IMR-90 (cell line): ENCODE measurements around the gene SLIT1. TPM values are rescaled to one million over a fixed set of nuclear protein-coding genes. Genes with fewer than 3 reads are reported as not detected.

Experiments used
- ATAC-seq: fragments of 200-7000 bp; cut with Tn5 transposase; 2 replicates; pipeline ENCODE4 v1.9.1; 2020; ENCODE audit warnings: low read depth, mild to moderate bottlenecking, moderate library complexity
- BruUV-seq: library from RNA; stranded (reverse); fragments of 400-500 nt; replicated peaks from 2 replicates; lab custom pipeline; 2021; lab: Mats Ljungman, UMichigan
- CTCF ChIA-PET: fragments of 300-600 bp; formaldehyde crosslinking; extraction: SDS; loops from one replicate; lab custom pipeline; 2021; ENCODE audit warnings: antibody characterized with exemption; lab: Yijun Ruan, JAX
- POLR2A ChIA-PET: fragments of 300-600 bp; sonication (Branson Sonifier 250); formaldehyde crosslinking; loops from one replicate; lab custom pipeline; 2022; ENCODE audit warnings: antibody characterized with exemption; ENCODE audit not compliant: unreplicated experiment; lab: Charles Lee
- DNase-seq: peaks from one replicate; pipeline ENCODE4 v3.0.0; 2013
- H2AFZ ChIP-seq: replicated peaks from 2 replicates; pipeline ENCODE3; 2013; ENCODE audit warnings: low read length, mild to moderate bottlenecking; ENCODE audit not compliant: poor library complexity
- H2AK5ac ChIP-seq: 2 replicates; pipeline ENCODE4 v1.6.1; 2013; ENCODE audit warnings: low read depth, low read length, inconsistent platforms
- H2AK9ac ChIP-seq: replicated peaks from 2 replicates; pipeline ENCODE3; 2013; ENCODE audit warnings: mild to moderate bottlenecking, low read depth, low read length, moderate library complexity; ENCODE audit not compliant: poor library complexity
- H2BK120ac ChIP-seq: 2 replicates; pipeline ENCODE4 v1.6.1; 2013; ENCODE audit warnings: low read depth, low read length, inconsistent platforms
- H2BK15ac ChIP-seq: 3 replicates; pipeline ENCODE4 v1.6.1; 2013; ENCODE audit warnings: low read depth, low read length, inconsistent platforms
- H2BK20ac ChIP-seq: 2 replicates; pipeline ENCODE4 v1.6.1; 2013; ENCODE audit warnings: low read depth, mild to moderate bottlenecking, inconsistent platforms, low read length, moderate library complexity
- H2BK5ac ChIP-seq: 2 replicates; pipeline ENCODE4 v1.6.1; 2013; ENCODE audit warnings: mild to moderate bottlenecking, low read depth, low read length, inconsistent platforms; ENCODE audit not compliant: poor library complexity, severe bottlenecking
- H3K14ac ChIP-seq: replicated peaks from 2 replicates; pipeline ENCODE4 v1.6.1; 2013; ENCODE audit warnings: low read depth, low read length, inconsistent platforms
- H3K18ac ChIP-seq: 2 replicates; pipeline ENCODE4 v1.6.1; 2013; ENCODE audit warnings: low read depth, low read length, control low read depth
- H3K23ac ChIP-seq: 2 replicates; pipeline ENCODE4 v1.6.1; 2013; ENCODE audit warnings: low read depth, low read length, inconsistent platforms
- H3K27ac ChIP-seq: 2 replicates; pipeline ENCODE4 v1.5.1; 2013; ENCODE audit warnings: mild to moderate bottlenecking, control low read depth, low read length; ENCODE audit not compliant: insufficient read depth
- H3K27me3 ChIP-seq: 2 replicates; pipeline ENCODE4 v1.6.1; 2013; ENCODE audit warnings: low read length; ENCODE audit not compliant: control insufficient read depth, insufficient read depth
- H3K36me3 ChIP-seq: 2 replicates; pipeline ENCODE4 v1.6.1; 2013; ENCODE audit warnings: low read length, mixed read lengths; ENCODE audit not compliant: control insufficient read depth, insufficient read depth
- H3K4ac ChIP-seq: 2 replicates; pipeline ENCODE4 v1.6.1; 2013; ENCODE audit warnings: low read depth, low read length, inconsistent platforms
- H3K4me1 ChIP-seq: 2 replicates; pipeline ENCODE4 v1.6.1; 2013; ENCODE audit warnings: low read length, mixed read lengths; ENCODE audit not compliant: control insufficient read depth, insufficient read depth
- H3K4me2 ChIP-seq: 2 replicates; pipeline ENCODE4 v1.6.1; 2013; ENCODE audit warnings: low read depth, mild to moderate bottlenecking, control low read depth, low read length, moderate library complexity
- H3K4me3 ChIP-seq: 2 replicates; pipeline ENCODE4 v1.5.1; 2013; ENCODE audit warnings: low read depth, mild to moderate bottlenecking, control low read depth, low read length, moderate library complexity; ENCODE audit not compliant: insufficient read depth
- H3K56ac ChIP-seq: 2 replicates; pipeline ENCODE4 v1.6.1; 2013; ENCODE audit warnings: low read length, inconsistent platforms; ENCODE audit not compliant: insufficient read depth; ENCODE audit errors: extremely low read depth
- H3K79me1 ChIP-seq, 2 experiments: 2 replicates each; pipeline ENCODE4 v1.6.1; 2013; ENCODE audit warnings: low read length in 2 of 2, inconsistent platforms in 1 of 2, low read depth in 1 of 2
- H3K9ac ChIP-seq: 2 replicates; pipeline ENCODE4 v1.6.1; 2013; ENCODE audit warnings: low read depth, low read length, control low read depth
- H3K9me1 ChIP-seq: 2 replicates; pipeline ENCODE4 v1.6.1; 2013; ENCODE audit warnings: low read length, inconsistent platforms; ENCODE audit not compliant: insufficient read depth
- H3K9me3 ChIP-seq: 2 replicates; pipeline ENCODE4 v1.6.1; 2013; ENCODE audit warnings: low read length; ENCODE audit not compliant: control insufficient read depth, insufficient read depth
- H4K20me1 ChIP-seq: 2 replicates; pipeline ENCODE4 v1.6.1; 2013; ENCODE audit warnings: low read length, inconsistent platforms; ENCODE audit not compliant: insufficient read depth
- H4K5ac ChIP-seq: 2 replicates; pipeline ENCODE4 v1.6.1; 2013; ENCODE audit warnings: mild to moderate bottlenecking, low read depth, low read length, control low read depth
- H4K8ac ChIP-seq, 2 experiments: 2 replicates each; pipeline ENCODE4 v1.6.1; 2013; ENCODE audit warnings: low read depth in 2 of 2, low read length in 2 of 2, control low read depth in 1 of 2, inconsistent platforms in 1 of 2
- H4K91ac ChIP-seq: 2 replicates; pipeline ENCODE4 v1.6.1; 2013; ENCODE audit warnings: low read depth, low read length, inconsistent platforms; ENCODE audit not compliant: insufficient read depth
- BHLHE40 ChIP-seq: fragments of 150-350 bp; IDR thresholded peaks from 2 replicates; pipeline ENCODE4 v1.6.1; 2016; ENCODE audit warnings: mild to moderate bottlenecking, low read depth, low read length
- CEBPB ChIP-seq: IDR thresholded peaks from 2 replicates; pipeline ENCODE4 v1.6.1; 2012; ENCODE audit warnings: low read depth, low read length, improper control_type of control experiment
- CHD1 ChIP-seq: IDR thresholded peaks from 2 replicates; pipeline ENCODE4 v1.6.1; 2012; ENCODE audit warnings: low read depth, low read length, improper control_type of control experiment
- CTCF ChIP-seq: conservative IDR thresholded peaks from 2 replicates; pipeline ENCODE4 v1.5.1; 2012; ENCODE audit warnings: mild to moderate bottlenecking, low read depth, low read length, improper control_type of control experiment
- ELK1 ChIP-seq: fragments of 150-350 bp; IDR thresholded peaks from 2 replicates; pipeline ENCODE4 v1.6.1; 2016; ENCODE audit warnings: low read depth, mild to moderate bottlenecking, low read length, moderate library complexity, borderline replicate concordance
- FOS ChIP-seq: fragments of 150-350 bp; IDR thresholded peaks from 2 replicates; pipeline ENCODE4 v1.6.1; 2016; ENCODE audit warnings: low read depth, low read length
- MAFK ChIP-seq: IDR thresholded peaks from 2 replicates; pipeline ENCODE4 v1.6.1; 2012; ENCODE audit warnings: low read depth, low read length, improper control_type of control experiment
- MAZ ChIP-seq: IDR thresholded peaks from 2 replicates; pipeline ENCODE4 v1.6.1; 2012; ENCODE audit warnings: low read depth, mild to moderate bottlenecking, low read length, improper control_type of control experiment, moderate library complexity, borderline replicate concordance
- MXI1 ChIP-seq: IDR thresholded peaks from 2 replicates; pipeline ENCODE4 v1.6.1; 2012; ENCODE audit warnings: low read depth, mild to moderate bottlenecking, low read length, moderate library complexity, borderline replicate concordance
- NFE2L2 ChIP-seq: fragments of 150-350 bp; IDR thresholded peaks from 2 replicates; pipeline ENCODE4 v1.6.1; 2016; ENCODE audit warnings: low read depth, mild to moderate bottlenecking, low read length
- POLR2A ChIP-seq: IDR thresholded peaks from 2 replicates; pipeline ENCODE4 v1.6.1; 2012; ENCODE audit warnings: mild to moderate bottlenecking, low read depth, low read length
- RAD21 ChIP-seq: IDR thresholded peaks from 2 replicates; pipeline ENCODE4 v1.6.1; 2012; ENCODE audit warnings: low read length, improper control_type of control experiment
- RCOR1 ChIP-seq: IDR thresholded peaks from 2 replicates; pipeline ENCODE4 v1.6.1; 2012; ENCODE audit warnings: mild to moderate bottlenecking, low read length, improper control_type of control experiment; ENCODE audit not compliant: insufficient replicate concordance
- RFX5 ChIP-seq: IDR thresholded peaks from 2 replicates; pipeline ENCODE4 v1.8.0; 2012; ENCODE audit warnings: low read depth, mild to moderate bottlenecking, low read length, moderate library complexity
- SMC3 ChIP-seq: fragments of 150-350 bp; IDR thresholded peaks from 2 replicates; pipeline ENCODE4 v1.6.1; 2016; ENCODE audit warnings: low read depth, mild to moderate bottlenecking, antibody characterized with exemption, low read length, moderate library complexity
- USF2 ChIP-seq: fragments of 150-350 bp; IDR thresholded peaks from 2 replicates; pipeline ENCODE4 v1.6.1; 2017; ENCODE audit warnings: mild to moderate bottlenecking, antibody characterized with exemption, low read length, low read depth
- WGBS, 2 experiments: methylation state at CpG; one replicate each; pipeline versions ENCODE4 v1.1.5 to v1.1.7; 2013; ENCODE audit warnings: missing lambda C conversion rate in 2 of 2; ENCODE audit not compliant: insufficient read length in 1 of 2; ENCODE audit errors: extremely low coverage in 2 of 2; 5-methylcytosine and 5-hydroxymethylcytosine counted together
- dilution Hi-C: fragments of 300-500 bp; cut with HindIII; formaldehyde crosslinking; loops from one replicate; pipeline ENCODE4 v1.14.3; 2018; ENCODE audit warnings: low sequenced_read_pairs; ENCODE audit not compliant: unreplicated experiment
- in situ Hi-C: fragments of 300-500 bp; cut with MboI; formaldehyde crosslinking; loops from 3 replicates; pipeline ENCODE4 v1.14.3; 2019; ENCODE audit warnings: low sequenced_read_pairs, inconsistent platforms, mixed read lengths
- intact Hi-C: fragments of 100-400 bp; cut with micrococcal nuclease; formaldehyde crosslinking; loops from 2 replicates; pipeline ENCODE4 v1.10.0; 2022
- polyA plus RNA-seq, 3 experiments: library from polyadenylated mRNA; depleted of rRNA; stranded (reverse); fragments of >200 nt; gene quantifications; 2 replicates each; pipeline ENCODE4 v1.2.3, GENCODE V29; 2012; ENCODE audit warnings: low replicate concordance in 1 of 3
- total RNA-seq: library from RNA; depleted of rRNA; stranded (reverse); fragments of >200 nt; gene quantifications from 2 replicates; pipeline ENCODE4 v1.2.3, GENCODE V29; 2012

The SLIT1 gene
- total and polyA plus RNA-seq, 2 of the 4 experiments (the other 2 are of a cell fraction), result under 0.01 TPM

- H2BK120ac ChIP-seq, result no peak overlapping the region
- peaks cover 5% of the 10 kb centered on the region; the same call in 1 of the 2 replicates for H3K4me1 ChIP-seq
- H3K79me1 ChIP-seq, result no peaks in the 10 kb centered on the region
- no peak overlapping the region for H2AK5ac ChIP-seq
- DNase-seq (no peak), ATAC-seq (no peak)
- in situ Hi-C loops (no loop called here), dilution Hi-C loops (no loop called here), intact Hi-C loops (loop anchor here (10.0 kb wide), 2 partner anchors 390 to 660 kb away; no protein-coding TSS in a partner anchor)
- H3K4me3 ChIP-seq, result no peak overlapping the region
- no peak overlapping the region for H3K4ac ChIP-seq
- H3K4me2 ChIP-seq, result no peak overlapping the region
- H3K27ac ChIP-seq, result no peak overlapping the region
- no peak overlapping the region for H2AFZ ChIP-seq
- H3K23ac ChIP-seq, result no peak overlapping the region
- H2BK5ac ChIP-seq, result no peak overlapping the region
- no peak overlapping the region for H4K91ac ChIP-seq
- no peak overlapping the region for H2AK9ac ChIP-seq
- BruUV-seq, result no TSS peak
- H3K18ac ChIP-seq, result no peak overlapping the region
- ChIA-PET POLR2A (interaction anchor here (0.6 kb wide), 1 partner anchor 202 kb away, joined by 10 read pairs; no protein-coding TSS in a partner anchor), CTCF (interaction anchor here (0.5 kb wide), 1 partner anchor 284 kb away, joined by 6 read pairs; no protein-coding TSS in a partner anchor)
- no peak overlapping the region for H2BK20ac ChIP-seq
- no peaks in the 10 kb centered on the region for H3K9me3 ChIP-seq
- H2BK15ac ChIP-seq, result no peak overlapping the region
- TF ChIP-seq POLR2A (no peak), RAD21 (no peak), CHD1 (no peak), FOS (no peak), MXI1 (no peak), NFE2L2 (no peak), ELK1 (no peak), MAFK (no peak), RFX5 (no peak), RCOR1 (no peak), SMC3 (no peak), CTCF (no peak), BHLHE40 (no peak), MAZ (no peak), USF2 (no peak), CEBPB (no peak)
- peaks cover 40% of the 10 kb centered on the region for H3K27me3 ChIP-seq
- H4K20me1 ChIP-seq, result 0 out of 2 replicates have a peak, but pooled peaks cover 5% of the 10 kb centered on the region
- no peak overlapping the region for H3K56ac ChIP-seq
- no peak overlapping the region for H4K8ac ChIP-seq
- WGBS, 2 experiments, result 53% methylated on average over 3 of the region's 7 CpGs; no CpG with 5 or more reads in 1 of the 2 experiments
- no peaks in the 10 kb centered on the region; the same call in 1 of the 2 replicates for H3K9me1 ChIP-seq
- H3K14ac ChIP-seq, result no peak overlapping the region
- H4K5ac ChIP-seq, result no peak overlapping the region
- no peak overlapping the region for H3K9ac ChIP-seq
- no peaks in the 10 kb centered on the region for H3K36me3 ChIP-seq
These were observed 151.5 kb downstream of the SLIT1 start for GRCh38 chr10:97034301-97034700.
